Germinal center (tissue), 1 donor: Measurements from ENCODE around the gene CRP.
"Not testable (repeated sequence)": the region's sequence is repeated elsewhere in the genome, so short reads cannot be mapped to it uniquely, and the experiment has no call there.

Source experiments
- DNase-seq: peaks from one replicate; pipeline ENCODE4 v3.0.0; 2012; ENCODE audit warnings: mixed read lengths, low spot score

The CRP gene

GRCh38 chr1:159699653-159700052, 14.7 kb downstream of the CRP start:
- DNase-seq, result no peak

GRCh38 chr1:159699246-159699645, 15.1 kb downstream of the CRP start:
- DNase-seq, result no peak

GRCh38 chr1:159687511-159687910, 26.9 kb downstream of the CRP start:
- DNase-seq, result no peak

- no peak for DNase-seq
Measured at GRCh38 chr1:159686599-159687299, 27.6 kb downstream of the CRP start.

- no peak for DNase-seq
Measured at GRCh38 chr1:159678939-159679338, 35.5 kb downstream of the CRP start.

- DNase-seq, result no peak
Measured at GRCh38 chr1:159675046-159675445, 39.3 kb downstream of the CRP start.

GRCh38 chr1:159672390-159672789, 42.0 kb downstream of the CRP start:
- not testable (repeated sequence) for DNase-seq

GRCh38 chr1:159669338-159669737, 45.1 kb downstream of the CRP start:
- DNase-seq, result no peak

GRCh38 chr1:159668739-159669138, 45.6 kb downstream of the CRP start:
- no peak for DNase-seq

- DNase-seq, result no peak
Measured at GRCh38 chr1:159664247-159664646, 50.1 kb downstream of the CRP start.

GRCh38 chr1:159663552-159663951, 50.8 kb downstream of the CRP start:
- no peak for DNase-seq
